Ovary (tissue), 9 donors: ENCODE measurements around the gene SCRN2. TPM values are rescaled to one million over a fixed set of nuclear protein-coding genes. Genes with fewer than 3 reads are reported as not detected.

Experiments used
- DNase-seq, 5 donors: peaks; one replicate each; pipeline ENCODE4 v3.0.0-alpha.2; 2019 to 2020
- H3K27ac ChIP-seq, 2 donors: fragments of 200-600 bp; one replicate each; pipeline versions ENCODE4 v1.5.1 to v1.8.0; 2019 to 2022
- H3K27me3 ChIP-seq: fragments of 200-600 bp; one replicate; pipeline ENCODE4 v1.8.0; 2022
- H3K36me3 ChIP-seq: fragments of 200-600 bp; sonication (generic); one replicate; pipeline ENCODE4 v1.5.1; 2019
- H3K4me1 ChIP-seq: one replicate; pipeline ENCODE4 v1.8.1; 2013; ENCODE audit warnings: mild to moderate bottlenecking, moderate library complexity; ENCODE audit not compliant: insufficient read depth
- H3K4me3 ChIP-seq: fragments of 200-600 bp; sonication (generic); one replicate; pipeline ENCODE4 v1.5.1; 2017
- H3K9me3 ChIP-seq, 2 donors: fragments of 200-600 bp in 1 of 2; sonication (generic) in 1 of 2; one replicate each; pipeline versions ENCODE4 v1.5.1 to v1.8.1; 2013 to 2019; ENCODE audit warnings: mild to moderate bottlenecking in 1 of 2, moderate library complexity in 1 of 2
- EP300 ChIP-seq: sonication (generic); formaldehyde crosslinking; IDR thresholded peaks from one replicate; pipeline ENCODE4 v1.6.1; 2017; ENCODE audit warnings: antibody characterized with exemption
- POLR2A ChIP-seq: fragments of 450-650 bp; IDR thresholded peaks from one replicate; pipeline ENCODE4 v1.6.1; 2017; ENCODE audit warnings: antibody characterized with exemption, mild to moderate bottlenecking, moderate library complexity
- WGBS, 3 donors: extraction: QIAGEN DNeasy Blood & Tissue Kit in 1 of 3; methylation state at CpG; one replicate each; pipeline versions ENCODE4 v1.1.5 to v1.1.7; 2013 to 2017; 5-methylcytosine and 5-hydroxymethylcytosine counted together
- intact Hi-C, 4 donors: fragments of 100-400 bp; cut with DNase I; formaldehyde crosslinking; loops; one replicate each; pipeline versions ENCODE4 v1.11.0 to v1.15.1; 2022 to 2023
- polyA plus RNA-seq, 2 donors: library from polyadenylated mRNA; stranded (reverse); fragments of 200-250 nt in 1 of 2; fragments of 350-450 nt in 1 of 2; fragmentation: Illumina TruSeq in 1 of 2; extraction: RNeasy Lipid Tissue Mini Kit (QIAGEN cat#74804) in 1 of 2; gene quantifications; one replicate each; pipeline ENCODE4 v1.2.3, GENCODE V29; 2013 to 2014
- total RNA-seq, 7 donors: library from RNA; depleted of rRNA in 2 of 7; stranded (reverse); fragments of >200 nt in 2 of 7; fragmentation: NEBNext Ultra II Directional in 3 of 7; extraction: Animal tissue kit (Norgen Biotek cat#: 25700) in 3 of 7; gene quantifications; one replicate each; pipeline versions ENCODE4 v1.1.0 to v1.2.4, GENCODE V29; 2016 to 2023
- TF ChIP-seq, protein P1 (sequence below), 3 donors: fragments of 450-650 bp in 2 of 3; fragments of 200-600 bp in 1 of 3; IDR thresholded peaks; one replicate each; pipeline versions ENCODE4 v1.5.1 to v1.8.0; 2016 to 2022; ENCODE audit warnings: antibody characterized with exemption in 3 of 3, mild to moderate bottlenecking in 1 of 3
- donor health status: DM: no; HTN: no; CAD: no; lungs with moderate emphysema.
- donor health status: DM: no; HTN: no; CAD: no.
- donor health status: Bipolar disorder and iron deficiency.
- donor health status: DM: yes; HTN: yes; CAD: no.
- donor health status: DM: no; HTN: no; CAD: no.
- donor health status: DM: yes; HTN: yes; CAD: no.

The SCRN2 gene
- total and polyA plus RNA-seq, 9 donors, result 5.6 to 45.5 (median 36.8) TPM

DNA sequence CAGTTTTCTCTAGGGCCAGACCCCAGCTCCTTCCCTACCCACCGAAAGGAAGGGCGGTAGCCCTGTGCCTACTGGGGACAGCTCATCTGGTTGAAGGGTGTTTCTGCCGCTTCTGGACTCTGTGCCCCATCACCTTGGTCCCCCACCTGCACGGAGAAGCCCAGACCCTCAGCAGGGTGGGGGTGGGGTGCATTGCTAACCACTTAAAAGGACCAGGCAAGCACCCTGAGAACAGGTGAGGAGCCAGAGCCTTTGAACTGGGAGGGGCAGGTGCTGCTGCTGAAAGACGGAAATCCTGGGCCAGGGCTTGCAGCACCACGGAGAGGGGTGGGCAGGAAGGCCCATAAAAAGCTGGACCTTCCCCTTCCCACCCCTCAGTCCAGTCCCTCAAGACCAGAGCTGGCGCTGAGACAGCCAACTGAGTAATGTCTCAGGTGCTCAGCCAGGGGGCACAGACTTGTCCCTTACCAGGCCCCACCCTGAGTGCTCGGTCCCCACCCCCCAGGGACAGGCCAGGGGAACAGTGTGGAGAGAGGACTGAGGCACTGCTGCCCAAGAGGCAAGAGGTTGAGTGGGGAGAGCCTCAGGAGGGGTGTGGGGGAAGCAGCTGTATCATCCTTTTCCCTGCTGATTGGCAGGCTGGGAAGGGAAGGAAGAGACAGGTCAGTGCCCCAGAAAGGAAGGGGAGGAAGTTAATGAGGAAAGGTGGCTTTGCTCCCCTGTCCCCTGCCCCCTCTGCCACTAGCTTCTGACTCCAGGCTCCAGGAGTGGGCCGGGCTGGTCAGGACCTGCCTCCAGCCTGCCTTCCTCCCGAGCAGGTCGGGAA is 44.0 kb upstream of the SCRN2 start:
- Histone ChIP-seq H3K36me3 (no peaks in the 10 kb centered on the region), H3K27ac (no peak overlapping the region), H3K4me1 (no peaks in the 10 kb centered on the region), H3K27me3 (no peaks in the 10 kb centered on the region), H3K9me3 (no peaks in the 10 kb centered on the region), H3K4me3 (no peak overlapping the region)
- intact Hi-C loops, result loop anchor here in 2 of 4 donors (2.0 to 5.0 kb wide), 2 partner anchors 38 to 42 kb away; no protein-coding TSS in a partner anchor
- no peak for TF ChIP-seq EP300
- no peak for TF ChIP-seq POLR2A
- peak in 1 of 5 donors; percentile 28 for DNase-seq
- 53 to 62% (median 59%) methylated on average over 11 of the region's 11 CpGs for WGBS, 3 donors

DNA sequence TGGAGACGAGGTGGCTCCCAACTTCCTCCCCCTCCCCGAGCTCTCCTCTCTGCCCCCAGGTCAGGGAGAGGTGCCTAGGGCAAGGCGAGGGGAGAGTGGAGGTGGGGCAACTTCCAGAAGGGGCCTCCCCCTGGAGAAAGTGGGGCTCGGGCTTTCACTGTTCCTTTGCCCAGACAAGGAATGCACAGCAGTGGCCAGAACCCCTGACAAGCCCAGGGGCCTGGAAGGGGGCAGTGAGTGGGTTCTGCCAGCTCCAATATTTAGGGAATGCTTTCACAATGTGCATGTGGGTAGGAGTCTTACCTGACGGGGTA is 43.3 kb upstream of the SCRN2 start:
- H3K4me1 ChIP-seq, result no peaks in the 10 kb centered on the region
- TF ChIP-seq EP300 (no peak), POLR2A (no peak)
- TF ChIP-seq, protein P1, sequence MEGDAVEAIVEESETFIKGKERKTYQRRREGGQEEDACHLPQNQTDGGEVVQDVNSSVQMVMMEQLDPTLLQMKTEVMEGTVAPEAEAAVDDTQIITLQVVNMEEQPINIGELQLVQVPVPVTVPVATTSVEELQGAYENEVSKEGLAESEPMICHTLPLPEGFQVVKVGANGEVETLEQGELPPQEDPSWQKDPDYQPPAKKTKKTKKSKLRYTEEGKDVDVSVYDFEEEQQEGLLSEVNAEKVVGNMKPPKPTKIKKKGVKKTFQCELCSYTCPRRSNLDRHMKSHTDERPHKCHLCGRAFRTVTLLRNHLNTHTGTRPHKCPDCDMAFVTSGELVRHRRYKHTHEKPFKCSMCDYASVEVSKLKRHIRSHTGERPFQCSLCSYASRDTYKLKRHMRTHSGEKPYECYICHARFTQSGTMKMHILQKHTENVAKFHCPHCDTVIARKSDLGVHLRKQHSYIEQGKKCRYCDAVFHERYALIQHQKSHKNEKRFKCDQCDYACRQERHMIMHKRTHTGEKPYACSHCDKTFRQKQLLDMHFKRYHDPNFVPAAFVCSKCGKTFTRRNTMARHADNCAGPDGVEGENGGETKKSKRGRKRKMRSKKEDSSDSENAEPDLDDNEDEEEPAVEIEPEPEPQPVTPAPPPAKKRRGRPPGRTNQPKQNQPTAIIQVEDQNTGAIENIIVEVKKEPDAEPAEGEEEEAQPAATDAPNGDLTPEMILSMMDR (IDR thresholded peaks at IDR 0.05), result no peak
- DNase-seq, result no peak
- H3K36me3 ChIP-seq, result no peaks in the 10 kb centered on the region
- WGBS, 3 donors, result 29 to 31% (median 30%) methylated on average over 5 of the region's 5 CpGs
- H3K9me3 ChIP-seq, result no peaks in the 10 kb centered on the region
- H3K27ac ChIP-seq, result peak overlapping the region in 1 of 2 donors; percentile 7
- H3K4me3 ChIP-seq, result no peak overlapping the region
- intact Hi-C loops, result loop anchor here in 2 of 4 donors (2.0 to 5.0 kb wide), 2 partner anchors 37 to 42 kb away; no protein-coding TSS in a partner anchor
- no peaks in the 10 kb centered on the region for H3K27me3 ChIP-seq

DNA sequence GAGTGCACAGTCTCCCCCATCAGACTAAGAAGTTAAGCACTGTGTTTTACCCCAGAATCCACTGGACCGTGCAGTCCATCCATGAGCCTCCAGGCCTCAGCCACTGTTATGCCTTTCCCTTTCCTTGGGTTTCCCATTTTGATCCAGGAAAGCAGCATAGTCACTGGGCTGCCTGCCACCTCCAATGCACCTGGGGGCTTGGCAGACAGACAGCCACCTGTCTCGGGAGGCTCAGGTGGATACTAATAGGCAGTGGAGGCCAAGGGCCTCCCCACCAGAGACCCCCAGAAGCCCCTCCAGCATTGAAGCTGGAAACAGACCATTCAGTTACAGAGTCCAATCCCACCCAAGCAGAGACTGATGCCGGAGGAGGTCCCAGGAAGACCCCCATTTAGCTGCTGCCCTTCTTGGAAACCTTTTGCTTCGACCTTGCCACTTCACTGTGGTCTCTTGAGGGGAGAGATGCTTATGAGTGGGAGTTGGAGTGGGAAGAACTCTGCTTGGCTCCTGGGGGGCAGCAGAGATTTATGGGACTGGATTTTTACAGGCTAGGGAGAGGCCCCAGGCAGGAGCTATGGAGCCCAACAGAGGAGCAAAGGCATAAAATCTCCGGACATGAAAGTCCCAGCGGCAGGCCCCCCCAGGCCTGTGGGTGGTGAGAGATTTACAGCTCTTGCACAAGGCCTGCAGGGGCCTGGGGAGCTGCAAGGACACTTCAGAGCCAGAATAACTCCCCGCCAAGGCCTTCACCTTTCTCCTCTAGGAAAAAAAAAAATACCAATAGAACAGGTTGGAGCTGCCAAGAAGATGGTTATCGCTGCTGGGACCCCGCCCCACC is 42.7 kb upstream of the SCRN2 start:
- Histone ChIP-seq H3K9me3 (no peaks in the 10 kb centered on the region), H3K36me3 (no peaks in the 10 kb centered on the region), H3K27ac (peak overlapping the region in 1 of 2 donors; percentile 67), H3K4me3 (no peak overlapping the region), H3K4me1 (no peaks in the 10 kb centered on the region), H3K27me3 (no peaks in the 10 kb centered on the region)
- intact Hi-C loops, result loop anchor here in 2 of 4 donors (2.0 to 5.0 kb wide), 2 partner anchors 37 to 41 kb away; no protein-coding TSS in a partner anchor
- TF ChIP-seq POLR2A (no peak), EP300 (no peak)
- TF ChIP-seq, protein P1 (IDR thresholded peaks at IDR 0.05), result no peak
- WGBS, 3 donors, result 36 to 49% (median 48%) methylated on average over 9 of the region's 9 CpGs
- DNase-seq, result peak in 3 of 5 donors; percentile 62 to 81 (median 72)

DNA sequence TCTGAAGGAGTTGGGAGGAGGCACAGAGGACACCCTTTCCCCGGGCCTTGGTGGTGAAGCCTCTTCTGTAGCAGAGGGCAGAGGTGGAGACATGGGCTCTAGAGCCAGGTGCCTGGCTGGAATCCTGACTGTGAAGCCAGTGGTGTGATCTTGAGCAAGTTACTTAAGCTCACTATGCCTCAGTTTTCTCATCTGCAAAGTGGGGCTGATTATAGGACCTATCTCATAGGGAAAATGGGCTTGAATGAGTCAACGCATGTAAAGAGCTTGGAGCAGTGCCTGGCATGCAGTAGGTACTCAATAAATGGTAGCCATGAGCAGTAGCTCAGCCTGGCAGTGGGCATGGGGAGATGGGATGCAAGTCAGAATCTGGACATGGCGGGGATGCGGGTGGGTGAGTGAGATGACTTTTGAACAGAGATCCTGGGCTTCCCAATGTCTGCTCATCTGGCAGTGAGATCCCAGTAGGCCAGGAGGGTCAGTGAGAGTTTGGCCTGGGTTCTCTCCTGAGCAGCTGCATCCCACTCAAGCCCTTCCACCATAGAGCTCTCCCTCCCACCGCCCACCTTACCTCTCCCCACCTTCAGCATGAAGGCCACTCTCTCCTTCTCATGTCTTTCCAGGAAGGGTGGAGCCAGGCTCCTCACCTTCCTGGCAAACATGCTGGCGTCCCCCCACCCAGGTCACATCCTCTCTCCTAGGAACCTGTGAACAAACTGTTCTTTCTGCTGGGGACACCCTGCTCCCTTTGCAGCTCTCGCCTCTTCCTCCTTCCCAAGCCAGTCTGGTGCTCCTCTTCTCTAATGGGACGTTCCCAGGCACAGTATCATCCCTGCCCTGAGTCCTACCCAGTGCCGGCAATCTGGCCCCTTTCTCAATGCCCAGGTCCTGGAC is 41.9 kb upstream of the SCRN2 start:
- DNase-seq, result no peak
- Histone ChIP-seq H3K27ac (peak overlapping the region in 1 of 2 donors; percentile 67), H3K4me3 (no peak overlapping the region), H3K9me3 (no peaks in the 10 kb centered on the region), H3K36me3 (no peaks in the 10 kb centered on the region), H3K27me3 (no peaks in the 10 kb centered on the region), H3K4me1 (no peaks in the 10 kb centered on the region)
- intact Hi-C loops, result loop anchor here in 1 of 4 donors (5.0 kb wide), 1 partner anchor 36 kb away; no protein-coding TSS in a partner anchor
- WGBS, 3 donors, result 79 to 94% (median 81%) methylated on average over 9 of the region's 9 CpGs
- TF ChIP-seq POLR2A (no peak), EP300 (no peak)
- TF ChIP-seq, protein P1 (IDR thresholded peaks at IDR 0.05), result no peak
